HCT116 (cell line): ENCODE measurements around the gene UNK. TPM values are rescaled to one million over a fixed set of nuclear protein-coding genes. Genes with fewer than 3 reads are reported as not detected.

Experiments used
- ATAC-seq: fragments of 200-7000 bp; cut with Tn5 transposase; 2 replicates; pipeline ENCODE4 v1.9.1; 2020; ENCODE audit warnings: mild to moderate bottlenecking, moderate library complexity
- BruUV-seq: library from RNA; stranded (reverse); fragments of 400-500 nt; replicated peaks from 2 replicates; lab custom pipeline; 2021; lab: Mats Ljungman, UMichigan
- CTCF ChIA-PET: fragments of 300-600 bp; sonication (Branson Sonifier 250); formaldehyde crosslinking; loops from one replicate; lab custom pipeline; 2021; ENCODE audit warnings: antibody characterized with exemption; lab: Charles Lee
- POLR2A ChIA-PET: fragments of 300-600, 350-600 bp; sonication (Branson Sonifier 250); formaldehyde crosslinking; loops from one replicate; lab custom pipeline; 2021; ENCODE audit warnings: antibody characterized with exemption; lab: Charles Lee
- RAD21 ChIA-PET, 2 experiments: fragments of 300-600 bp; sonication (Branson Sonifier 250); formaldehyde crosslinking; loops; one replicate each; lab custom pipeline; 2023; ENCODE audit warnings: low total read pairs in 2 of 2; ENCODE audit not compliant: uncharacterized antibody in 2 of 2, unreplicated experiment in 2 of 2, low non-redundant PET in 1 of 2; lab: Charles Lee
- DNase-seq: peaks from one replicate; pipeline ENCODE4 v3.0.0-alpha.2; 2010; ENCODE audit warnings: low read depth, low spot score
- H2AFZ ChIP-seq: fragments of 200-600 bp; shearing (Covaris generic), sonication (generic); 2 replicates; pipeline ENCODE4 v1.6.1; 2017; ENCODE audit warnings: low read depth, mixed run types, mixed read lengths, antibody characterized with exemption, low read length; ENCODE audit not compliant: poor library complexity, severe bottlenecking
- H3K27ac ChIP-seq: 2 replicates; pipeline ENCODE4 v1.5.1; 2012; ENCODE audit warnings: low read depth, low read length
- H3K27me3 ChIP-seq: fragments of 200-600 bp; sonication (generic); 2 replicates; pipeline ENCODE4 v1.6.1; 2016; ENCODE audit warnings: mixed run types, low read length, mixed read lengths; ENCODE audit not compliant: insufficient read depth
- H3K36me3 ChIP-seq, 2 experiments: fragments of 200-500 bp in 1 of 2; fragments of 200-600 bp in 1 of 2; sonication (Bioruptor generic) in 1 of 2; sonication (generic) in 1 of 2; 2 replicates each; pipeline versions ENCODE4 v1.5.1 to v1.6.1; 2014 to 2016; ENCODE audit warnings: low read length in 2 of 2, inconsistent platforms in 1 of 2, mixed read lengths in 1 of 2, mixed run types in 1 of 2; ENCODE audit not compliant: insufficient read depth in 2 of 2, control insufficient read depth in 1 of 2
- H3K4me1 ChIP-seq, 2 experiments: fragments of 200-600 bp in 1 of 2; sonication (generic) in 1 of 2; 2 replicates each; pipeline versions ENCODE4 v1.5.1 to v1.6.1; 2012 to 2017; ENCODE audit warnings: low read length in 2 of 2, inconsistent platforms in 1 of 2, mild to moderate bottlenecking in 1 of 2, mixed read lengths in 1 of 2, mixed run types in 1 of 2, moderate library complexity in 1 of 2; ENCODE audit not compliant: insufficient read depth in 2 of 2, control insufficient read depth in 1 of 2
- H3K4me2 ChIP-seq: fragments of 200-600 bp; sonication (generic); 2 replicates; pipeline ENCODE4 v1.6.1; 2017; ENCODE audit warnings: mixed run types, low read length, mixed read lengths
- H3K4me3 ChIP-seq, 2 experiments: fragments of 200-600 bp in 1 of 2; sonication (generic) in 1 of 2; replicated peaks in 1 of 2; 2 replicates each; pipeline ENCODE4 v1.5.1; 2011 to 2016; ENCODE audit warnings: low read length in 2 of 2, control low read depth in 1 of 2, low read depth in 1 of 2, mild to moderate bottlenecking in 1 of 2, mixed read lengths in 1 of 2, mixed run types in 1 of 2
- H3K79me2 ChIP-seq: fragments of 200-600 bp; sonication (generic); 2 replicates; pipeline ENCODE4 v1.6.1; 2017; ENCODE audit warnings: mild to moderate bottlenecking, mixed run types, low read length, moderate library complexity, mixed read lengths; ENCODE audit not compliant: insufficient read depth
- H3K9ac ChIP-seq: fragments of 200-600 bp; sonication (generic); 2 replicates; pipeline ENCODE4 v1.6.1; 2016; ENCODE audit warnings: low read length, mixed read lengths
- H3K9me2 ChIP-seq: fragments of 200-600 bp; sonication (generic), shearing (Covaris generic); 2 replicates; pipeline ENCODE4 v1.6.1; 2017; ENCODE audit warnings: mixed run types, mild to moderate bottlenecking, moderate library complexity; ENCODE audit not compliant: insufficient read depth
- H3K9me3 ChIP-seq, 2 experiments: fragments of 200-500 bp in 1 of 2; fragments of 200-600 bp in 1 of 2; sonication (Bioruptor generic) in 1 of 2; sonication (generic) in 1 of 2; 2 replicates each; pipeline ENCODE4 v1.6.1; 2014 to 2017; ENCODE audit warnings: low read length in 2 of 2, mixed read lengths in 2 of 2, inconsistent platforms in 1 of 2, low read depth in 1 of 2, mild to moderate bottlenecking in 1 of 2, mixed run types in 1 of 2, moderate library complexity in 1 of 2; ENCODE audit not compliant: control insufficient read depth in 1 of 2, insufficient read depth in 1 of 2
- H4K20me1 ChIP-seq: fragments of 200-600 bp; sonication (generic), shearing (Covaris generic); 2 replicates; pipeline ENCODE4 v1.6.1; 2017; ENCODE audit warnings: mixed run types, mild to moderate bottlenecking, moderate library complexity; ENCODE audit not compliant: insufficient read depth
- CBX3 ChIP-seq: IDR thresholded peaks from 2 replicates; pipeline ENCODE4 v1.6.1; 2012; ENCODE audit warnings: low read depth
- CEBPB ChIP-seq: IDR thresholded peaks from 2 replicates; pipeline ENCODE4 v1.6.1; 2012; ENCODE audit warnings: low read depth
- CTCF ChIP-seq, 3 experiments: fragments of 200-600 bp in 1 of 3; sonication (generic) in 1 of 3; IDR thresholded peaks in 2 of 3; conservative IDR thresholded peaks in 1 of 3; 2 replicates each; pipeline ENCODE4 v1.5.1; 2012 to 2017; ENCODE audit warnings: low read depth in 2 of 3, low read length in 2 of 3, antibody characterized with exemption in 1 of 3, borderline replicate concordance in 1 of 3, control low read depth in 1 of 3, mild to moderate bottlenecking in 1 of 3, mixed read lengths in 1 of 3, mixed run types in 1 of 3, moderate library complexity in 1 of 3; ENCODE audit not compliant: insufficient read depth in 1 of 3
- EGR1 ChIP-seq: IDR thresholded peaks from 2 replicates; pipeline ENCODE4 v1.6.1; 2012; ENCODE audit warnings: low read depth
- ELF1 ChIP-seq: IDR thresholded peaks from 2 replicates; pipeline ENCODE4 v1.6.1; 2012; ENCODE audit warnings: low read depth, borderline replicate concordance
- EZH2 ChIP-seq: fragments of 200-600 bp; sonication (generic); IDR thresholded peaks from 2 replicates; pipeline ENCODE4 v1.6.1; 2017; ENCODE audit warnings: antibody characterized with exemption, mixed run types
- EZH2phosphoT487 ChIP-seq: fragments of 200-600 bp; IDR thresholded peaks from 2 replicates; pipeline ENCODE4 v1.6.1; 2018; ENCODE audit warnings: antibody characterized with exemption, borderline replicate concordance
- FOSL1 ChIP-seq: IDR thresholded peaks from 2 replicates; pipeline ENCODE4 v1.6.1; 2012; ENCODE audit warnings: low read depth
- MAX ChIP-seq: IDR thresholded peaks from 2 replicates; pipeline ENCODE4 v1.6.1; 2012
- POLR2AphosphoS5 ChIP-seq: IDR thresholded peaks from 2 replicates; pipeline ENCODE4 v1.6.1; 2011; ENCODE audit warnings: mild to moderate bottlenecking, low read depth, low read length, moderate library complexity
- SRF ChIP-seq: IDR thresholded peaks from 2 replicates; pipeline ENCODE4 v1.6.1; 2012; ENCODE audit warnings: low read depth
- TCF7L2 ChIP-seq: IDR thresholded peaks from 2 replicates; pipeline ENCODE4 v1.7.0; 2011; ENCODE audit warnings: borderline replicate concordance, inconsistent platforms; ENCODE audit not compliant: insufficient read depth, insufficient read length; ENCODE audit errors: extremely low read depth
- ZBTB33 ChIP-seq: IDR thresholded peaks from 2 replicates; pipeline ENCODE4 v1.6.1; 2011; ENCODE audit warnings: mild to moderate bottlenecking, low read length, moderate library complexity; ENCODE audit not compliant: insufficient replicate concordance; ENCODE audit errors: extremely low read depth
- ZFX ChIP-seq: fragments of 450-650 bp; IDR thresholded peaks from 2 replicates; pipeline ENCODE4 v1.6.1; 2017
- ZNF274 ChIP-seq: fragments of 200-500 bp; sonication (Bioruptor generic); IDR thresholded peaks from 2 replicates; pipeline ENCODE4 v1.6.1; 2014; ENCODE audit warnings: mild to moderate bottlenecking, low read depth, low read length, inconsistent platforms
- intact Hi-C: fragments of 100-400 bp; cut with micrococcal nuclease; formaldehyde crosslinking; loops from 2 replicates; pipeline ENCODE4 v1.10.0; 2022
- total RNA-seq: library from RNA; stranded (reverse); gene quantifications from one replicate; pipeline ENCODE4 v1.2.1, GENCODE V29; 2021; ENCODE audit not compliant: unreplicated experiment

The UNK gene
- total RNA-seq, 1 experiment from 2014 or later = 40.6 TPM

GRCh38 chr17:75838410-75838809 lies 53.8 kb downstream of the UNK start:
- Histone ChIP-seq H3K36me3 (no peaks in the 10 kb centered on the region), H3K79me2 (no peaks in the 10 kb centered on the region), H3K9me2 (no peaks in the 10 kb centered on the region), H3K4me3 (no peak overlapping the region), H3K27ac (no peak overlapping the region), H3K9ac (no peak overlapping the region), H3K9me3 (no peaks in the 10 kb centered on the region), H3K4me2 (no peak overlapping the region), H4K20me1 (no peaks in the 10 kb centered on the region), H3K4me1 (peaks cover 0 to 11% of the 10 kb centered on the region in 2 experiments; a peak in 1 of 4 replicates), H2AFZ (no peak overlapping the region), H3K27me3 (no peaks in the 10 kb centered on the region)
- CTCF ChIA-PET = no interaction called here
- RAD21 ChIA-PET = no interaction called here
- ATAC-seq (no peak), DNase-seq (no peak)
- BruUV-seq = no TSS peak
- intact Hi-C loops = no loop called here
- POLR2A ChIA-PET = interaction anchor here (0.6 to 1.7 kb wide), 2 partner anchors 12 to 17 kb away, joined by 3 to 4 read pairs; no protein-coding TSS in a partner anchor
- no peak for TF ChIP-seq POLR2AphosphoS5
- no peak for TF ChIP-seq CEBPB
- no peak for TF ChIP-seq FOSL1
- no peak for TF ChIP-seq SRF
- TF ChIP-seq ZNF274 = no peak
- no peak for TF ChIP-seq ELF1
- no peak for TF ChIP-seq ZBTB33
- TF ChIP-seq CBX3 = no peak
- no peak for TF ChIP-seq EZH2
- TF ChIP-seq EZH2phosphoT487 = no peak
- TF ChIP-seq ZFX = no peak
- TF ChIP-seq TCF7L2 = no peak
- no peak for TF ChIP-seq MAX
- no peak for TF ChIP-seq CTCF (IDR thresholded peaks at IDR 0.05 in 2 of 3, conservative IDR thresholded peaks at IDR 0.05 in 1 of 3; ENCODE audit: borderline replicate concordance in 1 of 3, insufficient read depth in 1 of 3, low read depth in 2 of 3, low read length in 2 of 3)
- no peak for TF ChIP-seq EGR1
